Thymus (tissue), 11 donors: ENCODE data around the gene ICA1L. TPM values are rescaled to one million over a fixed set of nuclear protein-coding genes. Genes with fewer than 3 reads are reported as not detected.
"Not testable (repeated sequence)": the region's sequence is repeated elsewhere in the genome, so short reads cannot be mapped to it uniquely, and the experiment has no call there.

Experiments used
- DNase-seq, 9 donors: peaks; one replicate each; pipeline ENCODE4 v3.0.0-alpha.2; 2013; ENCODE audit warnings: low spot score in 9 of 9, low read depth in 6 of 9, missing footprints in 1 of 9
- H3K27ac ChIP-seq, 2 donors: one replicate each; pipeline ENCODE4 v1.5.1; 2013; ENCODE audit warnings: control low read depth in 1 of 2, low read depth in 1 of 2, low read length in 1 of 2, mild to moderate bottlenecking in 1 of 2, moderate library complexity in 1 of 2
- H3K27me3 ChIP-seq, 2 donors: one replicate each; pipeline ENCODE4 v1.5.1; 2013; ENCODE audit warnings: low read length in 1 of 2; ENCODE audit not compliant: control insufficient read depth in 2 of 2, insufficient read depth in 1 of 2
- H3K36me3 ChIP-seq, 2 donors: one replicate each; pipeline ENCODE4 v1.5.1; 2013; ENCODE audit warnings: low read length in 1 of 2, mild to moderate bottlenecking in 1 of 2, moderate library complexity in 1 of 2; ENCODE audit not compliant: control insufficient read depth in 2 of 2, insufficient read depth in 2 of 2
- H3K4me1 ChIP-seq, 2 donors: one replicate each; pipeline ENCODE4 v1.5.1; 2013; ENCODE audit warnings: low read length in 2 of 2; ENCODE audit not compliant: control insufficient read depth in 2 of 2, insufficient read depth in 2 of 2
- H3K4me3 ChIP-seq, 2 donors: one replicate each; pipeline ENCODE4 v1.5.1; 2013; ENCODE audit warnings: low read length in 2 of 2, control low read depth in 1 of 2, mild to moderate bottlenecking in 1 of 2
- H3K9me3 ChIP-seq, 2 donors: one replicate each; pipeline ENCODE4 v1.5.1; 2013; ENCODE audit warnings: low read length in 1 of 2, mild to moderate bottlenecking in 1 of 2; ENCODE audit not compliant: control insufficient read depth in 2 of 2, insufficient read depth in 1 of 2
- WGBS: extraction: QIAGEN DNeasy Blood & Tissue Kit; methylation state at CpG from one replicate; pipeline ENCODE4 v1.1.7; 2013; 5-methylcytosine and 5-hydroxymethylcytosine counted together
- polyA plus RNA-seq: library from polyadenylated mRNA; stranded (reverse); fragments of 200-250 nt; gene quantifications from one replicate; pipeline ENCODE4 v1.2.3, GENCODE V29; 2013
- total RNA-seq: library from RNA; stranded (reverse); fragments of 120-200 nt; gene quantifications from one replicate; pipeline ENCODE4 v1.2.4, GENCODE V29; 2013
- donor health status: healthy.

The ICA1L gene
- total and polyA plus RNA-seq, 2 donors: 2.6 to 6.1 TPM

- Histone ChIP-seq H3K27me3 (no peaks in the 10 kb centered on the region), H3K4me3 (no peak overlapping the region), H3K27ac (no peak overlapping the region), H3K9me3 (no peaks in the 10 kb centered on the region), H3K4me1 (peaks cover 3 to 5% of the 10 kb centered on the region in 2 donors), H3K36me3 (peaks cover 0 to 5% of the 10 kb centered on the region in 2 donors)
- DNase-seq: no peak
- WGBS: 98% methylated on average over 6 of the region's 6 CpGs
Observed at GRCh38 chr2:202909394-202910192, 38.0 kb upstream of the ICA1L start.

- 96% methylated on average over 5 of the region's 5 CpGs for WGBS
- H3K4me3 ChIP-seq: no peak overlapping the region
- no peaks in the 10 kb centered on the region for H3K27me3 ChIP-seq
- peaks cover 0 to 5% of the 10 kb centered on the region in 2 donors for H3K36me3 ChIP-seq
- no peaks in the 10 kb centered on the region for H3K9me3 ChIP-seq
- peaks cover 3 to 5% of the 10 kb centered on the region in 2 donors for H3K4me1 ChIP-seq
- no peak overlapping the region for H3K27ac ChIP-seq
- no peak for DNase-seq
Observed at GRCh38 chr2:202908186-202908585, 36.6 kb upstream of the ICA1L start.

- H3K4me3 ChIP-seq, H3K27me3 ChIP-seq, H3K9me3 ChIP-seq, H3K4me1 ChIP-seq, DNase-seq, H3K27ac ChIP-seq: not testable (repeated sequence)
- peaks cover 0 to 10% of the 10 kb centered on the region in 2 donors for H3K36me3 ChIP-seq
Observed at GRCh38 chr2:202905507-202905906, 33.9 kb upstream of the ICA1L start.

- Histone ChIP-seq H3K27me3 (no peaks in the 10 kb centered on the region), H3K9me3 (no peaks in the 10 kb centered on the region), H3K4me1 (no peaks in the 10 kb centered on the region), H3K27ac (no peak overlapping the region), H3K36me3 (peaks cover 12 to 25% of the 10 kb centered on the region in 2 donors), H3K4me3 (no peak overlapping the region)
- 98% methylated on average over 7 of the region's 7 CpGs for WGBS
- DNase-seq: no peak
Observed at GRCh38 chr2:202885190-202885589, 13.6 kb upstream of the ICA1L start.

- WGBS: 91% methylated on average over 5 of the region's 5 CpGs
- Histone ChIP-seq H3K4me3 (no peak overlapping the region), H3K9me3 (no peaks in the 10 kb centered on the region), H3K27ac (no peak overlapping the region), H3K4me1 (no peaks in the 10 kb centered on the region), H3K36me3 (peaks cover 12 to 32% of the 10 kb centered on the region in 2 donors), H3K27me3 (no peaks in the 10 kb centered on the region)
- no peak for DNase-seq
Observed at GRCh38 chr2:202883987-202884675, 12.6 kb upstream of the ICA1L start.

GRCh38 chr2:202881570-202881969, 10.0 kb upstream of the ICA1L start:
- no peaks in the 10 kb centered on the region for H3K27me3 ChIP-seq
- H3K36me3 ChIP-seq: peaks cover 8 to 30% of the 10 kb centered on the region in 2 donors
- no peak overlapping the region for H3K4me3 ChIP-seq
- WGBS: 100% methylated on average over 4 of the region's 4 CpGs
- no peaks in the 10 kb centered on the region for H3K4me1 ChIP-seq
- no peak for DNase-seq
- no peaks in the 10 kb centered on the region for H3K9me3 ChIP-seq
- H3K27ac ChIP-seq: no peak overlapping the region

GRCh38 chr2:202877699-202878098, 6.1 kb upstream of the ICA1L start:
- over 99% methylated on average over 2 of the region's 2 CpGs for WGBS
- Histone ChIP-seq H3K4me1 (no peaks in the 10 kb centered on the region), H3K9me3 (no peaks in the 10 kb centered on the region), H3K36me3 (peaks cover 0 to 17% of the 10 kb centered on the region in 2 donors), H3K4me3 (no peak overlapping the region), H3K27ac (no peak overlapping the region), H3K27me3 (no peaks in the 10 kb centered on the region)
- DNase-seq: no peak

GRCh38 chr2:202870431-202871299, 901 bp downstream of the ICA1L start:
- H3K36me3 ChIP-seq: no peaks in the 10 kb centered on the region
- WGBS: 8% methylated on average over 37 of the region's 37 CpGs
- peak in 8 of 9 donors; percentile 27 to 75 (median 44) for DNase-seq

More at GRCh38 chr2:202870431-202871299, 901 bp downstream of the ICA1L start:
- Histone ChIP-seq H3K27ac (peak overlapping the region; percentile 68 to 73), H3K4me3 (peak overlapping the region; percentile 80 to 87), H3K9me3 (no peaks in the 10 kb centered on the region), H3K27me3 (peaks cover 0 to 5% of the 10 kb centered on the region in 2 donors), H3K4me1 (peaks cover 0 to 3% of the 10 kb centered on the region in 2 donors)
